Testis (tissue), 2 donors: ENCODE measurements around the gene ZCCHC2.

Experiments
- POLR2A ChIP-seq: fragments of 450-650 bp; IDR thresholded peaks from one replicate; pipeline ENCODE4 v1.6.1; 2017; ENCODE audit warnings: antibody characterized with exemption, mild to moderate bottlenecking, moderate library complexity
- TF ChIP-seq, protein P1 (sequence below), 3 experiments: fragments of 450-650 bp in 2 of 3; fragments of 200-600 bp in 1 of 3; sonication (generic) in 1 of 3; IDR thresholded peaks; one replicate each; pipeline ENCODE4 v1.5.1; 2016 to 2019; ENCODE audit warnings: antibody characterized with exemption in 3 of 3, mild to moderate bottlenecking in 2 of 3, moderate library complexity in 1 of 3

DNA sequence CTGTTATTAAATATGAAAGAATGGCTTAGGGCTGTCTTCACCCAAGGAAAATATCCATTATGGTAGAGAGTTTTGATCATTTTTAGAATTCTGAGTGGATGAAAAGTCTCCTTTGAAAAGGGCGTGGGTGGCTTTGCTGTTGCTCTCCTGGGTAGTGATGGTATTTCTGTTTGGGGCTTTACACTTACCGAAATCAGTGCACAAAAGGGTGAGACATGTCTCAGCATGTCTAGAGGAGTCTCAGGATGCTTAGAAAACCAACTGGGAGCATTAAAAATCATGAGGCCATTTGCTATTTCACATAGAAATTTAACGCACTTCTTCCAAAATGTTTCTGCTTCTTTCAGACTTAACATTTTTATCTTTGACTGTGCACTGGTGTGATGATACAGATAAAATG, 49.6 kb downstream of the ZCCHC2 start:
- TF ChIP-seq, protein P1, sequence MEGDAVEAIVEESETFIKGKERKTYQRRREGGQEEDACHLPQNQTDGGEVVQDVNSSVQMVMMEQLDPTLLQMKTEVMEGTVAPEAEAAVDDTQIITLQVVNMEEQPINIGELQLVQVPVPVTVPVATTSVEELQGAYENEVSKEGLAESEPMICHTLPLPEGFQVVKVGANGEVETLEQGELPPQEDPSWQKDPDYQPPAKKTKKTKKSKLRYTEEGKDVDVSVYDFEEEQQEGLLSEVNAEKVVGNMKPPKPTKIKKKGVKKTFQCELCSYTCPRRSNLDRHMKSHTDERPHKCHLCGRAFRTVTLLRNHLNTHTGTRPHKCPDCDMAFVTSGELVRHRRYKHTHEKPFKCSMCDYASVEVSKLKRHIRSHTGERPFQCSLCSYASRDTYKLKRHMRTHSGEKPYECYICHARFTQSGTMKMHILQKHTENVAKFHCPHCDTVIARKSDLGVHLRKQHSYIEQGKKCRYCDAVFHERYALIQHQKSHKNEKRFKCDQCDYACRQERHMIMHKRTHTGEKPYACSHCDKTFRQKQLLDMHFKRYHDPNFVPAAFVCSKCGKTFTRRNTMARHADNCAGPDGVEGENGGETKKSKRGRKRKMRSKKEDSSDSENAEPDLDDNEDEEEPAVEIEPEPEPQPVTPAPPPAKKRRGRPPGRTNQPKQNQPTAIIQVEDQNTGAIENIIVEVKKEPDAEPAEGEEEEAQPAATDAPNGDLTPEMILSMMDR (IDR thresholded peaks at IDR 0.05) = no peak
- TF ChIP-seq POLR2A = no peak
